Stomach (tissue), 4 donors: ENCODE results near the gene CECR2.

ENCODE experiments used
- CTCF ChIP-seq, 7 experiments: fragments of 450-650 bp in 4 of 7; fragments of 200-600 bp in 3 of 7; sonication (generic) in 3 of 7; IDR thresholded peaks; one replicate each; pipeline ENCODE4 v1.5.1; 2016 to 2019; ENCODE audit warnings: antibody characterized with exemption in 7 of 7, control low read depth in 2 of 7, mild to moderate bottlenecking in 1 of 7
- POLR2A ChIP-seq, 4 donors: fragments of 450-650 bp; IDR thresholded peaks; one replicate each; pipeline ENCODE4 v1.6.1; 2016; ENCODE audit warnings: antibody characterized with exemption in 4 of 4, control low read depth in 2 of 4, mild to moderate bottlenecking in 1 of 4, moderate library complexity in 1 of 4
- POLR2AphosphoS5 ChIP-seq, 3 donors: sonication (generic); formaldehyde crosslinking; IDR thresholded peaks; one replicate each; pipeline ENCODE4 v1.6.1; 2016; ENCODE audit warnings: antibody characterized with exemption in 3 of 3

GRCh38 chr22:17552737-17553136, 183.5 kb downstream of the CECR2 start:
- TF ChIP-seq POLR2A (IDR thresholded peaks at IDR 0.05) = no peak
- no peak for TF ChIP-seq POLR2AphosphoS5 (IDR thresholded peaks at IDR 0.05)
- no peak for TF ChIP-seq CTCF (IDR thresholded peaks at IDR 0.05)
